Urinary bladder (tissue), 4 donors: ENCODE results near the gene EXOC1. TPM values are rescaled to one million over a fixed set of nuclear protein-coding genes. Genes with fewer than 3 reads are reported as not detected.

Experiments
- DNase-seq: peaks from one replicate; pipeline ENCODE4 v3.0.0-alpha.2; 2015; ENCODE audit errors: extremely low spot score
- H3K27ac ChIP-seq: one replicate; pipeline ENCODE4 v1.5.1; 2013; ENCODE audit warnings: low read depth, mild to moderate bottlenecking, moderate library complexity
- H3K36me3 ChIP-seq: one replicate; pipeline ENCODE4 v1.6.1; 2013; ENCODE audit warnings: mild to moderate bottlenecking, moderate library complexity; ENCODE audit not compliant: insufficient read depth
- H3K4me1 ChIP-seq: one replicate; pipeline ENCODE4 v1.6.1; 2013; ENCODE audit warnings: mild to moderate bottlenecking, moderate library complexity; ENCODE audit not compliant: insufficient read depth
- H3K4me3 ChIP-seq: one replicate; pipeline ENCODE4 v1.5.1; 2013; ENCODE audit warnings: low read depth, low read length
- WGBS: extraction: QIAGEN DNeasy Blood & Tissue Kit; methylation state at CpG from one replicate; pipeline ENCODE4 v1.1.7; 2013; 5-methylcytosine and 5-hydroxymethylcytosine counted together
- polyA plus RNA-seq: library from polyadenylated mRNA; stranded (reverse); fragments of 200-250 nt; gene quantifications from one replicate; pipeline ENCODE4 v1.2.3, GENCODE V29; 2013
- total RNA-seq: library from RNA; depleted of rRNA; stranded (reverse); fragments of >200 nt; gene quantifications from one replicate; pipeline ENCODE4 v1.2.3, GENCODE V29; 2014
- donor health status: healthy with polysubstance abuse.
- donor health status: healthy.

Gene EXOC1
- total and polyA plus RNA-seq, 2 donors, result 16.2 to 70.6 TPM

DNA sequence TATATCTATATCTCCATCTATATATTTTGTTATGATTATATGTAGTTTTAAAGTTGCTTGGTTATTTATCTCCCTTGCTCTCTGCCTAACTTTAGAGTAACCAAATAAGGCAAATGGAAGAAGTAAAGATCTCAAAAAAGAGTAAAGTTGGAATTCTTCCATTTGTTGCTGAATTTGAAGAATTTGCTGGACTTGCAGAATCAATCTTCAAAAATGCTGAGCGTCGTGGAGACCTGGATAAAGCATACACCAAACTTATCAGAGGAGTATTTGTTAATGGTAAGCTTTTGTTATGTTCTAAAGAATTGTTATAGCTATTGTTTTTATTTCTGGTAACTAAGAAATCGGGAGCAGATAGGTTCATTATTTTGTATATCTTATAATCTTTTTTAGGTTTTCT, 43.2 kb downstream of the EXOC1 start:
- WGBS, result 66% methylated on average over 3 of the region's 3 CpGs
- H3K4me1 ChIP-seq, result no peaks in the 10 kb centered on the region
- DNase-seq, result no peak
- no peaks in the 10 kb centered on the region for H3K36me3 ChIP-seq
- H3K27ac ChIP-seq, result no peak overlapping the region
- no peak overlapping the region for H3K4me3 ChIP-seq

DNA sequence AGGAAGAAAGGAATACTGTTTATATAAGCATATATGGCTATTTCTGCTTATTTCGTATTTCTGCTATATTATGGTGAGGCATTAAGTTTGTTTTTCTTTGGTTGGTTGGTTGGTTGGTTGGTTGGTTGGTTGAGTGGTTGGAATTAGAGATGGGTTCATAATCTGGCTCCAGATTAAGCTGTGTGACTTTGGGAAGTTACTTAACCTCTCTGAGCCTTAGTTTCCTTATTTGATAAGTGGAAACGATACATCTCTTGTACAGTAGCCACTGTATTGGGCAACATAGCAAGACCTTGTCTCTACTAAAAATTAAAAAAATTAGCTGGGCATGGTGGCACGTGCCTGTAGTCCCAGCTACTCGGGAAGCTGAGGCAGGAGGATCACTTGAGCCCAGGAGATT, 49.2 kb downstream of the EXOC1 start:
- Histone ChIP-seq H3K4me3 (no peak overlapping the region), H3K4me1 (no peaks in the 10 kb centered on the region), H3K36me3 (no peaks in the 10 kb centered on the region), H3K27ac (no peak overlapping the region)
- no peak for DNase-seq
- WGBS, result 96% methylated on average over 4 of the region's 4 CpGs

DNA sequence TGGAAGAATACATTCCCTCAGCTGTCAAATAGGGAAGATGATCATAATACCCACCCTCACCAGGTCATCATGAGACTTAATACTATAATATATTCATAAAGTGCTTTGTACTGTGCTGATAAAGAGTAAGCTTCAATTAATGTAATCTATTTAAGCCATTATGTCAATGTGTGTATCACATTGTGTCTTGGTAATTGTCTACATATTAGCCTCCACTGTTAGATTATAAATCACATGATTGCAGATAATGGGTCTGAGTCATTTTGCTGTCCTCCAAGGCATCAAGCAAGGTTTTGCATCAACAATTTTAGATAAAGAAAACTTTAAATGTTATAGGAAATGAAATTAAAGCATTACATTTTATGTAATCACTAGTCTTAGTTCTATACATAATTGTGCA, 50.1 kb downstream of the EXOC1 start:
- no peak for DNase-seq
- no peak overlapping the region for H3K27ac ChIP-seq
- no peaks in the 10 kb centered on the region for H3K4me1 ChIP-seq
- H3K36me3 ChIP-seq, result no peaks in the 10 kb centered on the region
- no peak overlapping the region for H3K4me3 ChIP-seq

DNA sequence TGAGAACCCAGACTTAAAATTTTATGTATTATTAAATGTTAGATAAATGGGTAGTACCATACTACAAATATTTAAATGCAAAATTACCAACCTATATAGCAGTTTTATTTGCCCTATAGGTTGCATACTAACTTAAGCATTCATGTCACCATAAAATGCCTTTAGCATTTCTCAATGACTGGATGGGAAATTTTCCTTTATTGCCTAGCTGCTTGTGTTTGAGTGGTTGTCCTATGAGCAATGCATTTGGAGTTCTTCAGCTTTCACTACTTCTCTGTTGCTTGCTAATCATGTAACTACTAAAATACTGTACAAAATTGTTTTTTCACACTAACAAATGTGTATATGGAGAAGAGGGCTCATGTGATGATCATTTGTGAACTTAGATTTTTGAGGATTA, 51.1 kb downstream of the EXOC1 start:
- Histone ChIP-seq H3K27ac (no peak overlapping the region), H3K4me1 (no peaks in the 10 kb centered on the region), H3K4me3 (no peak overlapping the region), H3K36me3 (no peaks in the 10 kb centered on the region)
- DNase-seq, result no peak

DNA sequence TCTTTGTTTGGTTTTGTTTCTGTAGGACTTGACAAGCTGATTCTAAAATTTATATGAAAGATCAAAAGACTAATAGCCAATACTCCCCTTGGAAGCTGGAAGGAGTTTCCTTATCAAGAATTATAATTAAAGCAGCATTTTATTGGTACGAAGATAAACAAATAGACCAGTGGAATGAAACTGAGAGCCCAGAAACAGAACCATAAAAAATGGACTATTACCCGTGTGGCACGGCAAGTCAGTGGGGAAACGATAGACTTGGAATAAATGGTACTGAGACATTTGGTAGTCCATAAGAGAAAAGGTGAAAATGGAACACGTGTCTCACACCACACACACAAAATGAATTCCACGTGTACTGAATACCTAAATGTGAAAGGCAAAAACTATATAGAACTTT, 52.9 kb downstream of the EXOC1 start:
- no peak overlapping the region for H3K27ac ChIP-seq
- no peaks in the 10 kb centered on the region for H3K36me3 ChIP-seq
- DNase-seq, result no peak
- 58% methylated on average over 6 of the region's 6 CpGs for WGBS
- no peak overlapping the region for H3K4me3 ChIP-seq
- H3K4me1 ChIP-seq, result no peaks in the 10 kb centered on the region

DNA sequence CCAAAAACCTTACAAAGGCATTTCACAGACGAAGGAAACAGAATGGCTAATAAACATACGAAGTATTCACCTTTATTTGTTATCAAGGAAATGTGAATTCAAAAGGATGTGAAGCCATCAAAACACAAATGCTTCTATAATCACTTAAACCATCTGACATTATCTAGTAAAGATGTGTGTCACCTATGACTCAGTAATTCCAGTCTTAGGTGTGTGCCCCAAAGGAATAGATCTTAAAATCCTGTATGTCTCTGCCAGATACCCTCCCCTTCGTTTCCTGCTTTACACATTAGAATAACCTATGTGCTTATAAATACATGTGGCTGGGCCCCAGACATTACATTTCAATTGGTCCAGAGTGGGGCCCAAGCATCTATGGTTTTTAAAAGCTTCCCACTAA, 53.5 kb downstream of the EXOC1 start:
- no peak for DNase-seq
- no peaks in the 10 kb centered on the region for H3K36me3 ChIP-seq
- H3K27ac ChIP-seq, result no peak overlapping the region
- H3K4me3 ChIP-seq, result no peak overlapping the region
- no peaks in the 10 kb centered on the region for H3K4me1 ChIP-seq
- 67% methylated on average over 3 of the region's 3 CpGs for WGBS

DNA sequence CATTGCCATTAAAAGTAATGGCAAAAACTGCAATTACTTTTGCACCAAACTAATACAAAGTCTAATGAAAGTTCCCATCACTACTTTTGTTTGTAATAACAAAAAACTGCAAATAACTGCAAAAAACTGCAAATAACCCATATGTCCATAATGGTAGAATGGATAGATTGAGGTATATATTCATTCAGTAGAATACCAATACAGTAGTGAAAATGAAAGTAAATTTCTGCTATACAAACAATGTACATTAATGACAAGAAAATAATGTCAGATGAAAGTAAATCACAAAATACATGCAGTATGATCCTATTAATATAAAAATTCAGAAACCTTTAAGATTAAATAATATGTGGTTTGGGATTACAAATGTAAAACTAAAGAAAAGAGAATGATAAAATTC, 54.0 kb downstream of the EXOC1 start:
- no peak for DNase-seq
- no peak overlapping the region for H3K4me3 ChIP-seq

DNA sequence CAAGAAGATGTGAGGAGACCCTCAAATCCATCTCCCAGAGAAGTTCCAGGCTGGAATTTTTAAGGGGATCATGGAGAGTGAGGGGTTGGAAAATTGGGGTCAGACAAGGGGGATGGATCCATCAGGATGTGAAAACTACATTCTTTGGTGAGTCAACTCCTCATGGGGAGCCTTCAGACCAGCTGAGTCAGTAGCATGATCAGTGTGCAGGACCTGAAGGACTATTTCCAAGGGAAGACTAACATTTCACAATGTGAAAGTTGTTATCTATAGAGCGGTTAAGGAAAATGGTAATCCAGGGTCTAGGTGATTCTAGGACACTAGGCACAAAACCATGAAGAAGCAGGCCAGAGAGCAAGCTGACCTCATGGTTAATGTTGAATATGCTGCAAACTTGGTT, 56.7 kb downstream of the EXOC1 start:
- 94% methylated on average over 1 of the region's 1 CpG for WGBS
- no peaks in the 10 kb centered on the region for H3K4me1 ChIP-seq
- no peak overlapping the region for H3K4me3 ChIP-seq
- no peak overlapping the region for H3K27ac ChIP-seq
- H3K36me3 ChIP-seq, result no peaks in the 10 kb centered on the region
- DNase-seq, result no peak

More for the DNA sequence above, 54.0 kb downstream of the EXOC1 start:
- Histone ChIP-seq H3K36me3 (no peaks in the 10 kb centered on the region), H3K4me1 (no peaks in the 10 kb centered on the region), H3K27ac (no peak overlapping the region)

DNA sequence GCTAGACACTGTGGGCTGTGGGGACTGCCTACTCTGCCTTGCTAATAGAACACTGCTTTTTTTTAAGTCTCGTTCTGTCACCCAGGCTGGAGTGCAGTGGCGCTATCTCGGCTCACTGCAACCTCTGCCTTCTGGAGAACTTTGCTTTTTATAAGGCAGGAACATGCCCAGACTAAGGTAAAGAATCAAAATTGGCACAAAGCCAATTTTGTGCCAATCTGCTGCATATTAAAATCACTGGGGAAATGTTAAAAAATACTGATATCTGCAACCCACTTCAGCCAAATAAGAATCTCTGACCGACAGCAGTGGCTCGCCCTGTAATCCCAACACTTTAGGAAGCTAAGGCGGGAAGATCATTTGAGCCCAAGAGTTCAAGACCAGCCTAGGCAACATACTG, 58.8 kb downstream of the EXOC1 start:
- 71% methylated on average over 6 of the region's 6 CpGs for WGBS
- Histone ChIP-seq H3K27ac (no peak overlapping the region), H3K4me1 (no peaks in the 10 kb centered on the region), H3K4me3 (no peak overlapping the region), H3K36me3 (no peaks in the 10 kb centered on the region)
- no peak for DNase-seq

DNA sequence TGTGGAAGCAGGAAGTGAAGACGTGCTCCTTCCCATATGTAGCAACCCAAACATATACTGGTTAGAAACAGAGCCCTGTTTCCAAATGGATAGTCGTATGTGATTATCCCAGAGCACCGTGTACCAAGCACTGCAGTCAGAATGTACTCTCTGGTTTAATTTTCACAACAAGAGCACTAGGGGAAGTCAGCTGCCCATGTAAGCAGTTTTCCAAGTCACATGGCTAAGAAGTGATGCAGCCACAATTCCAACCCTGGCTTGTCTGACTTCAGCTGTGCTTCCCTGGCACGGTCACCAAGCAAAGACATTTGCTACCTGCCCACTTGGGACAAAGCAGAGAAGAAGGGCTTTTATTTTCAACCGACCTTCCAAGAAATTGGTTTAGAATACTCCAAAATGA, 67.1 kb downstream of the EXOC1 start:
- 53% methylated on average over 5 of the region's 5 CpGs for WGBS
- Histone ChIP-seq H3K4me1 (no peaks in the 10 kb centered on the region), H3K27ac (no peak overlapping the region), H3K36me3 (no peaks in the 10 kb centered on the region), H3K4me3 (no peak overlapping the region)
- DNase-seq, result no peak

DNA sequence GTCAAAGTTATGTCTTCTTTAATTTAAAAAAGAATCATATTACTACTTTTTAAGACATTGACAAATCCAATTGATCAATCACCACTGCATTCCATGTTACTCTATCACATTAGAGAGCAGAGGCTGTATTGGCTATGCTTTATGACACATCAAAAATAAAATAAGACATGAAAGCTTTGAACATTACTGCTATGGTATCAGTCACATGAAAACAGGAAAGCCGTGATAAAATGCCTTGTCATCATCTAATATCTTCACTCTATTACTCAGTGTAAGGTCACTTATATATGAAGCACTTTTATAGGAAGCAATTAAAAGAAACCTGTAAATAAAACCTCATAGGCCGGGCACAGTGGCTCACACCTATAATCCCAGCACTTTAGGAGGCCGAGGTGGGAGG, 67.6 kb downstream of the EXOC1 start:
- WGBS, result 74% methylated on average over 3 of the region's 3 CpGs
- H3K4me1 ChIP-seq, result no peaks in the 10 kb centered on the region
- DNase-seq, result no peak

DNA sequence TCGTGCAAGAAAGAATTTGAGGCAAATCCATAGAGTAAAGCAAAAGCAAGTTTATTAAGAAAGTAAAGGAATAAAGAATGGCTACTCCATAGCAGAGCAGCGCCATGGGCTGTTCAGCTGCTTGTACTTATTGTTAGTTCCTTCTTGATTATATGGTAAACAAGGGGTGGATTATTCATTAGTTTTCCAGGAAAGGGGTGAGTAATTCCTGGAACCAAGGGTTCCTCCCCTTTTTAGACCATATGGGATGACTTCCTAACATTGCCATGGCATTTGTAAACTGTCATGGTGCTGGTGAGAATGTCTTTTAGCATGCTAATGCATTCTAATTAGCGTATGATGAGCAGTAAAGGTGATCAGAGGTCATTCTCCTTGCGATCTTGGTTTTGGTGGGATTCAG, 71.8 kb downstream of the EXOC1 start:
- Histone ChIP-seq H3K27ac (no peak overlapping the region), H3K4me1 (no peaks in the 10 kb centered on the region), H3K4me3 (no peak overlapping the region), H3K36me3 (no peaks in the 10 kb centered on the region)
- 75% methylated on average over 4 of the region's 4 CpGs for WGBS
- no peak for DNase-seq

More for the DNA sequence above, 67.6 kb downstream of the EXOC1 start:
- no peaks in the 10 kb centered on the region for H3K36me3 ChIP-seq
- H3K4me3 ChIP-seq, result no peak overlapping the region
- H3K27ac ChIP-seq, result no peak overlapping the region

DNA sequence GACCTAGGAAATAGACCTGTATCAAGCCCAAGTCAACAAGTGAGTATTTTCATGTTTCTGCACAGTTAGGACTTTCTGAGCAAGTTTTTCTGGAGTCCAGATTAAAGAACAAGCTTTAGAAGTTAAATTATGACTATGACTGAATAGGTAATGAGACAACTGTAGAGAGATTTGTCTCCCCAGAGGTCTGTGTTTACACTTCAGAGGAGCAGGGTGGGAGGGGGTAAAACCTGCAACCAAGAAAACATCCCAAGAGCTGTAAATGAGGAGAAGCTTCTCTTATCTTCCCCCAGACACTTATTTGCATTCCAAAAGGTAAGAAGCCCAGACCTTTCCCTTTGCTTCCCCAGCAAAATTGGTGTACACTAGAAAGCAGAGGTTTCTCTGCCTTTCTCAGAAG, 73.2 kb downstream of the EXOC1 start:
- Histone ChIP-seq H3K27ac (no peak overlapping the region), H3K4me3 (no peak overlapping the region), H3K4me1 (no peaks in the 10 kb centered on the region), H3K36me3 (no peaks in the 10 kb centered on the region)
- no peak for DNase-seq

DNA sequence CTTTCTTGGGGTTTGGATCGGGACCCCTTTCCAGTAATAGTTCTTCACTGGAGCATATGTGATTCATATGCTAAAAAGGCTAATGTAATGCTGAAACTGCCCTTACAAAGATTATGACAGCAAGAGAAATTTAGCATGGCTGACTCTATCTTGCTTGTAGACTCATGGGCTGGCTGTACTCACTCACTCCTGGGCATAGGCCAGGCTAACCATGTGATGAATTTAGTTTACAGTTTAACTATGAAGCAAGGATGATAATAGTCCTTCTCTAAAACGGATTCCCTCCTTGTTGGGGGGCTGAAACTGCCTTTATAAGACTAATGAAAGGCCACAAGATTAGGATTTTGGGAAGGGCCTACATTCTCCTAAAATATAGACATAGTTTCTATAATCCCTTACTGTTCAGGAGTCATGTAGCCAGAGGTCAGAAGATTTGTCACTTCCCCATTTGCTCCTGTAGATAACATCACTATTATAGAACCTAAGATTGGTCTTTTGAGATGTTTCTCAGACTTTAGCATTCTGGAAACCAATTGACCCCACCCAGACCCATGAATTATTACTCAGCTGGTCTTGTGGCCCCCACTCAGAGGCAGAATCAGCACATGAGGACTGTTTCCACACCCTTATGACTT, 74.5 kb downstream of the EXOC1 start:
- H3K36me3 ChIP-seq, result no peaks in the 10 kb centered on the region
- WGBS, result 72% methylated on average over 2 of the region's 2 CpGs
- H3K27ac ChIP-seq, result no peak overlapping the region
- no peak for DNase-seq
- H3K4me3 ChIP-seq, result no peak overlapping the region
- no peaks in the 10 kb centered on the region for H3K4me1 ChIP-seq

DNA sequence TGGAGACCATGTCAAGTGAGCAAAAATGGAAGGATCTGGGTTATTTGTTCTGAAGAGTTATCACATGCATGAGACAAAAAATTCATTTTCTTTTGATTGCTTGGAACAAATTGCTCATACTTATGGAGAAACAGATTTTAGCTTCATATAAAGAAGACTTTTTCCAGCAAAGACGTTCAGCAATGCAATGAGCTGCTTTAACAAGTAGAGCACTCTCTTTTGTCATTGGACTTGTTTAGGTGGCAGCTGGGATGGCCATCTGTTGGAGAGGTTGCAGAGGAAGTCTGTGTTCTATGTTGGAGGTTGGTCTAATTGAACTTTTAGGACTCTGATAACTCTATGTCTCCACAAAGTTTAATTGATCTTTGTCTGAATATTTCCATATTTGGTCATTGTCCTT, 75.4 kb downstream of the EXOC1 start:
- 69% methylated on average over 1 of the region's 1 CpG for WGBS
- Histone ChIP-seq H3K36me3 (no peaks in the 10 kb centered on the region), H3K4me1 (no peaks in the 10 kb centered on the region), H3K4me3 (no peak overlapping the region), H3K27ac (no peak overlapping the region)
- DNase-seq, result no peak
